ENCODE data around the gene ZNF296.
"Not testable (repeated sequence)": the region's sequence is repeated elsewhere in the genome, so short reads cannot be mapped to it uniquely, and the experiment has no call there.

ZNF296 gene

DNA sequence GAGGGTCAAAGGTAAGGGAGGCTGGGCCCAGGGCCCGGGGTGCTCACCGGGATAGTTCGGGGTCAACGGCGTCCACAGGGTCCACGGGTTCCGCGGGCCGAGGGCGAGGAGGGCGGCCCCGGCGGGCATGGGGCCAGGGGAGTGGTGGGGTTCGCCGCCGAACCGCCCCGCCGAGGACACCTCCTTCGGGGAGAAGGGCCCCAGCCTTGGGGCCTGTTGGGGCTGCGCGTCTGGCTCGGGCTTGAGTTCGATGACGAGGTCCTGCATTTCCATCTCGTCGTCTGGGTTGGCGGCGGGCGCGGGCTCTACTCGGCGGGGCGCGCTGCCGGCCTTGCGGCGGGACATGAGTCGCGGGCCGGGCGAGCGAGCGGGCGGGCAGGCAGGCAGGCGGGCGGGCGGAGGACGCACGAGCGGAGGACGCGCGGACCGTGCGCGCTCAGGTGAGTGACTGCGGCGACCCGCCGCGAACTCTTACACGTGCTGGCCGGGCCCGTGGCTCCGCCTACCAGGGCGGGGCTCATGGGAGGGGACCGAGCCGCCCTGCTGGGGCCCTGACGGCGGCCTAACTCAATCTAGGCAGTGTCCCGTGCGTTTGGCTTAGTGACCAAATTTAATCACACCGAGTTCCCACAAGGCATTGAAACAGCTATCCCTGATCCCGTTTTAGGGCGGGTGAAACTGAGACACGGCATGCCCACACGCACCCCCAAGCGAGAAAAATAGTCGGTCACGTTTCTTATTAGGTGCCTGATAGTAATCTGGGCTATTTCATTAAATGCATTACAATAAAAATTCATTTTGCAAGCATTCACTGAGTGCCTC, at the start of gene ZNF296:
ZNF296 (minus strand) TSS at position 450 of the 822 bp plus-strand sequence; CDS start at position 345, 105 bp downstream.
- peak within 1 kb of the TSS; percentile 85 for H3K4me3 ChIP-seq (ENCODE audit: low read depth, low read length)
- H2AFZ ChIP-seq (ENCODE audit: low read length, unreplicated experiment): peak within 1 kb of the TSS; percentile 50
- no peaks in the 10 kb centered on the region for H3K36me3 ChIP-seq (ENCODE audit: insufficient read depth, low read length)
- H3K27me3 ChIP-seq (ENCODE audit: insufficient read depth, low read length): no peaks in the 10 kb centered on the region
- H3K79me2 ChIP-seq (ENCODE audit: control insufficient read depth, insufficient read depth, low read length, unreplicated experiment): peaks cover 19% of the 10 kb centered on the region
- peaks cover 5% of the 10 kb centered on the region for H3K4me1 ChIP-seq (ENCODE audit: control insufficient read depth, insufficient read depth, low read length, unreplicated experiment)
- peak within 1 kb of the TSS; percentile 19; the same call in 1 of the 2 replicates for H3K27ac ChIP-seq (ENCODE audit: low read depth, low read length)

DNA sequence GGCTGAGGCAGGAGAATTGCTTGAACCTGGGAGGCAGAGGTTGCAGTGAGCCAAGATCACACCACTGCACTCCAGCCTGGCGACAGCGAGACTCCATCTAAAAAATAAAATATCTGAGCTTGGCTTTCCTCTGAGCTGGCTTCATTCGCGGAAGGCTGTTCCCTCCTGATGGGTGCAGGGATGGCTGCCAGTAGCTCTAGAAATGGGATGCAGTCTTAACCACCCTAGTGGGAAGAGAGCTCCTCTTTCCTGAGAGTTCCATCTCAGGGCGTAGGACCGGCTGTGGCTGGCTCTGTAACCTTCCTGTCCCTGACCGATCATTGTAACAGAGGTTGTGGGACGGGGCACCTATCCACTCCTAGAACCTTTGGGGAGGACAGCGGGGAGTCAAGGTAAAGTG, 49.1 kb upstream of the ZNF296 start:
- H3K36me3 ChIP-seq (ENCODE audit: insufficient read depth, low read length): no peaks in the 10 kb centered on the region
- H3K79me2 ChIP-seq (ENCODE audit: control insufficient read depth, insufficient read depth, low read length, unreplicated experiment): peaks cover 13% of the 10 kb centered on the region
- no peaks in the 10 kb centered on the region for H3K27me3 ChIP-seq (ENCODE audit: insufficient read depth, low read length)
- no peak overlapping the region for H3K27ac ChIP-seq (ENCODE audit: low read depth, low read length)
- no peaks in the 10 kb centered on the region for H3K4me1 ChIP-seq (ENCODE audit: control insufficient read depth, insufficient read depth, low read length, unreplicated experiment)
- H3K4me3 ChIP-seq (ENCODE audit: low read depth, low read length): no peak overlapping the region
- H2AFZ ChIP-seq (ENCODE audit: low read length, unreplicated experiment): no peak overlapping the region

GRCh38 chr19:45124021-45124420, 47.7 kb upstream of the ZNF296 start:
- no peak overlapping the region for H3K4me3 ChIP-seq (ENCODE audit: low read depth, low read length)
- no peaks in the 10 kb centered on the region for H3K4me1 ChIP-seq (ENCODE audit: control insufficient read depth, insufficient read depth, low read length, unreplicated experiment)
- H3K27me3 ChIP-seq (ENCODE audit: insufficient read depth, low read length): no peaks in the 10 kb centered on the region
- no peaks in the 10 kb centered on the region for H3K36me3 ChIP-seq (ENCODE audit: insufficient read depth, low read length)
- peaks cover 13% of the 10 kb centered on the region for H3K79me2 ChIP-seq (ENCODE audit: control insufficient read depth, insufficient read depth, low read length, unreplicated experiment)
- no peak overlapping the region for H3K27ac ChIP-seq (ENCODE audit: low read depth, low read length)
- H2AFZ ChIP-seq (ENCODE audit: low read length, unreplicated experiment): no peak overlapping the region

- Histone ChIP-seq H3K79me2 (ENCODE audit: control insufficient read depth, insufficient read depth, low read length, unreplicated experiment) (peaks cover 14% of the 10 kb centered on the region), H3K4me1 (ENCODE audit: control insufficient read depth, insufficient read depth, low read length, unreplicated experiment) (no peaks in the 10 kb centered on the region)
Measured at GRCh38 chr19:45123440-45123850, 47.2 kb upstream of the ZNF296 start.

GRCh38 chr19:45122832-45123231, 46.6 kb upstream of the ZNF296 start:
- Histone ChIP-seq H2AFZ (ENCODE audit: low read length, unreplicated experiment) (no peak overlapping the region), H3K4me3 (ENCODE audit: low read depth, low read length) (no peak overlapping the region), H3K27me3 (ENCODE audit: insufficient read depth, low read length) (no peaks in the 10 kb centered on the region), H3K27ac (ENCODE audit: low read depth, low read length) (no peak overlapping the region), H3K4me1 (ENCODE audit: control insufficient read depth, insufficient read depth, low read length, unreplicated experiment) (no peaks in the 10 kb centered on the region), H3K79me2 (ENCODE audit: control insufficient read depth, insufficient read depth, low read length, unreplicated experiment) (peaks cover 14% of the 10 kb centered on the region), H3K36me3 (ENCODE audit: insufficient read depth, low read length) (no peaks in the 10 kb centered on the region)

More at GRCh38 chr19:45123440-45123850, 47.2 kb upstream of the ZNF296 start:
- Histone ChIP-seq H3K36me3 (ENCODE audit: insufficient read depth, low read length) (no peaks in the 10 kb centered on the region), H3K27me3 (ENCODE audit: insufficient read depth, low read length) (no peaks in the 10 kb centered on the region), H2AFZ (ENCODE audit: low read length, unreplicated experiment) (no peak overlapping the region), H3K4me3 (ENCODE audit: low read depth, low read length) (no peak overlapping the region), H3K27ac (ENCODE audit: low read depth, low read length) (no peak overlapping the region)

DNA sequence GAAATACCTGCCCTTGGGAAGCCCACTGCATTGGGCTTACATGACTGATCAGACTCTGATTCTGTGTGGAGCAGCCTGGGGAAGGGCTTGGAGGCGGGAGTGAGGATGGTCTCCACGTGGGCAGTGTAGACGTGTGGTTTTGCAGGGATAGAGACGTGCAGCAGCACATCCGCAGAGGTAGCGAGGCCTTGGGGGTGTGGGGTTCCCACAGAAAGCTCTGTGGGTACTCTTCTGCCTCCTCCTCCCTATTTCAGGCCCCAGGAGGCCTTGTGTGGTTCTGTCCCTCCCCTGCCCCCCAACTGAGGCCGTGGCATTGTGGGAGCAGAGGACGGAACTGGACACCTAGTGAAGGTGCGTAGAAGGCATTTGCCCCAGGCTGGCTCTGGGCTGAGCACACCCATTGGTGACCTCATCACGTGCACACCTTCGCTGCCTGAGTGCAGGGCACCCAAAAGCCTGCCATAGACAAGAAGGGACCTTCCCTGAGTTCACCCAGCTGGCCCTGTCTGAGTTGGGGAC, 45.6 kb upstream of the ZNF296 start:
- no peaks in the 10 kb centered on the region for H3K36me3 ChIP-seq (ENCODE audit: insufficient read depth, low read length)
- H3K27me3 ChIP-seq (ENCODE audit: insufficient read depth, low read length): no peaks in the 10 kb centered on the region
- H3K79me2 ChIP-seq (ENCODE audit: control insufficient read depth, insufficient read depth, low read length, unreplicated experiment): peaks cover 14% of the 10 kb centered on the region
- no peak overlapping the region for H3K27ac ChIP-seq (ENCODE audit: low read depth, low read length)
- H3K4me1 ChIP-seq (ENCODE audit: control insufficient read depth, insufficient read depth, low read length, unreplicated experiment): no peaks in the 10 kb centered on the region
- H2AFZ ChIP-seq (ENCODE audit: low read length, unreplicated experiment): no peak overlapping the region
- H3K4me3 ChIP-seq (ENCODE audit: low read depth, low read length): no peak overlapping the region

DNA sequence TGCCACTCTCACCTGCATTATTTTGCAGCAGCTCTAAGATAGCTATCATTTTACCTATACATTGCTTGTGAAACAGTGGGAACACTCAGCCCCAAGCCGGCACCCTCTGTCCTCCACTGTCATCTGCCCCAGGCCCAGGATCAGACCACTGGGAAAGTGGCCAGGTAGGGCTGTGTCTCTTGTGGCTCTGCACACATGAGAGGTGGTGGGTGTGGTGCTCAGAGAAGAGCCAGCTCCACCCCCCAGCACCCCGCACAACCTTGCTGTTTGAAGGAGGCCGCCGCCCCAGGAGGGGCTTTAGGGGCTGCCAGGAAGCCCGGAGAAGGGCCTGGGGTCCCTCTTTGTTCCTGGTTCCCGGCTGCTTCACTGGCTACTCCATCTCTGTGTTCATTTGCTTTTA, 43.3 kb upstream of the ZNF296 start:
- H2AFZ ChIP-seq (ENCODE audit: low read length, unreplicated experiment): no peak overlapping the region
- H3K27ac ChIP-seq (ENCODE audit: low read depth, low read length): no peak overlapping the region
- H3K27me3 ChIP-seq (ENCODE audit: insufficient read depth, low read length): no peaks in the 10 kb centered on the region
- H3K36me3 ChIP-seq (ENCODE audit: insufficient read depth, low read length): no peaks in the 10 kb centered on the region
- H3K4me1 ChIP-seq (ENCODE audit: control insufficient read depth, insufficient read depth, low read length, unreplicated experiment): no peaks in the 10 kb centered on the region
- H3K4me3 ChIP-seq (ENCODE audit: low read depth, low read length): no peak overlapping the region
- peaks cover 14% of the 10 kb centered on the region for H3K79me2 ChIP-seq (ENCODE audit: control insufficient read depth, insufficient read depth, low read length, unreplicated experiment)

- H3K27ac ChIP-seq (ENCODE audit: low read depth, low read length); H3K4me3 ChIP-seq (ENCODE audit: low read depth, low read length); H3K4me1 ChIP-seq (ENCODE audit: control insufficient read depth, insufficient read depth, low read length, unreplicated experiment); H2AFZ ChIP-seq (ENCODE audit: low read length, unreplicated experiment); H3K36me3 ChIP-seq (ENCODE audit: insufficient read depth, low read length); H3K27me3 ChIP-seq (ENCODE audit: insufficient read depth, low read length): not testable (repeated sequence)
- H3K79me2 ChIP-seq (ENCODE audit: control insufficient read depth, insufficient read depth, low read length, unreplicated experiment): peaks cover 20% of the 10 kb centered on the region
Measured at GRCh38 chr19:45118591-45119355, 42.5 kb upstream of the ZNF296 start.

- Histone ChIP-seq H3K27me3 (ENCODE audit: insufficient read depth, low read length) (no peaks in the 10 kb centered on the region), H3K79me2 (ENCODE audit: control insufficient read depth, insufficient read depth, low read length, unreplicated experiment) (peaks cover 20% of the 10 kb centered on the region), H3K4me3 (ENCODE audit: low read depth, low read length) (no peak overlapping the region), H3K36me3 (ENCODE audit: insufficient read depth, low read length) (no peaks in the 10 kb centered on the region), H2AFZ (ENCODE audit: low read length, unreplicated experiment) (no peak overlapping the region), H3K4me1 (ENCODE audit: control insufficient read depth, insufficient read depth, low read length, unreplicated experiment) (no peaks in the 10 kb centered on the region), H3K27ac (ENCODE audit: low read depth, low read length) (no peak overlapping the region)
Measured at GRCh38 chr19:45118106-45118505, 41.8 kb upstream of the ZNF296 start.

DNA sequence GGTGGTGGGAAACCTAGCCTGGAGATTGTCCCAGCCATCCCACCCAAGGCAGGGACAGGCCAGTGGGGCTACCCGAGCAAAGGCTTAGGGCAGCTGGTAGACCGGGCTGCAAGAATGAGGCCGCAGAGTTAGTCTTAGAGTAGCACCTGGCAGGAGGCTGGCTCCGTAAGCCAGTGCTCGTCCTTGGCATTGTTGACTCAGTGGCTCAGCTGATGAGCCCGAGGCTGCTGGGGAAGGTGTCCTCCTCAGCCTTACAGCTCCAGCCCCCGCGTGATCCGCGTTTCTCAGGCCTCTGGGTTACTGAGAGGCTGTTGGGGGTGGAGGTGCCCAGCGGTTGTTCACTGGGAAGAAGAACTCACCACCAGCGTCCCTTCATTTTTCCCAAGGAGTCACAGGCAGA, 41.4 kb upstream of the ZNF296 start:
- Histone ChIP-seq H3K36me3 (ENCODE audit: insufficient read depth, low read length) (no peaks in the 10 kb centered on the region), H3K4me1 (ENCODE audit: control insufficient read depth, insufficient read depth, low read length, unreplicated experiment) (no peaks in the 10 kb centered on the region), H3K27ac (ENCODE audit: low read depth, low read length) (no peak overlapping the region), H3K79me2 (ENCODE audit: control insufficient read depth, insufficient read depth, low read length, unreplicated experiment) (peaks cover 20% of the 10 kb centered on the region), H3K4me3 (ENCODE audit: low read depth, low read length) (no peak overlapping the region), H3K27me3 (ENCODE audit: insufficient read depth, low read length) (no peaks in the 10 kb centered on the region), H2AFZ (ENCODE audit: low read length, unreplicated experiment) (no peak overlapping the region)
